HUES6 (cell line): ENCODE measurements around the gene ANO8.

Source experiments
- H3K27ac ChIP-seq: 2 replicates; pipeline ENCODE4 v1.7.0; 2013; ENCODE audit warnings: low read depth, mild to moderate bottlenecking, low read length, inconsistent platforms
- H3K27me3 ChIP-seq: 2 replicates; pipeline ENCODE4 v1.6.1; 2013; ENCODE audit warnings: low read length; ENCODE audit not compliant: control insufficient read depth, insufficient read depth
- H3K36me3 ChIP-seq: 2 replicates; pipeline ENCODE4 v1.6.1; 2013; ENCODE audit warnings: low read length; ENCODE audit not compliant: control insufficient read depth, insufficient read depth
- H3K4me1 ChIP-seq: 2 replicates; pipeline ENCODE4 v1.6.1; 2013; ENCODE audit warnings: low read length; ENCODE audit not compliant: control insufficient read depth, insufficient read depth
- H3K4me3 ChIP-seq: 2 replicates; pipeline ENCODE4 v1.5.1; 2013; ENCODE audit warnings: low read depth, low read length
- H3K9ac ChIP-seq: one replicate; pipeline ENCODE4 v1.6.1; 2013; ENCODE audit warnings: mild to moderate bottlenecking, low read length
- H3K9me3 ChIP-seq: 2 replicates; pipeline ENCODE4 v1.6.1; 2013; ENCODE audit warnings: low read depth, low read length; ENCODE audit not compliant: control insufficient read depth, insufficient read depth

The ANO8 gene

GRCh38 chr19:17294051-17294891 lies 40.4 kb downstream of the ANO8 start:
- Histone ChIP-seq H3K9me3 (peaks cover 4% of the 10 kb centered on the region; the same call in 1 of the 2 replicates), H3K4me1 (peaks cover 11% of the 10 kb centered on the region), H3K4me3 (peak overlapping the region; percentile 67), H3K9ac (peak overlapping the region; percentile 29), H3K36me3 (peaks cover 16% of the 10 kb centered on the region), H3K27me3 (no peaks in the 10 kb centered on the region), H3K27ac (no peak overlapping the region)

DNA sequence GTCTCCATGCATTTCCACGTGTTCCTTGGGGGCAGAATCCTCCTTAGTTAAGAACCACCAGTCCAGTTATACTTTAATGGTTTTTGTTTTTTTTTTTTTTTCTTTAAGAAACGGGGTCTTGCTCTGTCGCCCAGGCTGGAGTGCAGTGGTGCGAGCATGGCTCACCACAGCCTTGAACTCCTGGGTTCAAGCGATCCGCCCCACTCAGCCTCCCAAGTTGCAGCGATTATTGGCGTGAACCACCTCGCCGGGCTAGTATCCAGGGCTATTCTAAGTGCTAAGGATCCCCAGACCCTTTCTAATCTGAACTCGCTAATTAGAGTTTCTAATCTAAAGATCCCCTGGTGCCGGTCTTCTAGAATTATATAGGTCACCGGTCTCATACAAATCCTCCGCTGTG lies 41.0 kb downstream of the ANO8 start:
- Histone ChIP-seq H3K4me3 (peak overlapping the region; percentile 67), H3K4me1 (peaks cover 11% of the 10 kb centered on the region), H3K9ac (no peak overlapping the region)

DNA sequence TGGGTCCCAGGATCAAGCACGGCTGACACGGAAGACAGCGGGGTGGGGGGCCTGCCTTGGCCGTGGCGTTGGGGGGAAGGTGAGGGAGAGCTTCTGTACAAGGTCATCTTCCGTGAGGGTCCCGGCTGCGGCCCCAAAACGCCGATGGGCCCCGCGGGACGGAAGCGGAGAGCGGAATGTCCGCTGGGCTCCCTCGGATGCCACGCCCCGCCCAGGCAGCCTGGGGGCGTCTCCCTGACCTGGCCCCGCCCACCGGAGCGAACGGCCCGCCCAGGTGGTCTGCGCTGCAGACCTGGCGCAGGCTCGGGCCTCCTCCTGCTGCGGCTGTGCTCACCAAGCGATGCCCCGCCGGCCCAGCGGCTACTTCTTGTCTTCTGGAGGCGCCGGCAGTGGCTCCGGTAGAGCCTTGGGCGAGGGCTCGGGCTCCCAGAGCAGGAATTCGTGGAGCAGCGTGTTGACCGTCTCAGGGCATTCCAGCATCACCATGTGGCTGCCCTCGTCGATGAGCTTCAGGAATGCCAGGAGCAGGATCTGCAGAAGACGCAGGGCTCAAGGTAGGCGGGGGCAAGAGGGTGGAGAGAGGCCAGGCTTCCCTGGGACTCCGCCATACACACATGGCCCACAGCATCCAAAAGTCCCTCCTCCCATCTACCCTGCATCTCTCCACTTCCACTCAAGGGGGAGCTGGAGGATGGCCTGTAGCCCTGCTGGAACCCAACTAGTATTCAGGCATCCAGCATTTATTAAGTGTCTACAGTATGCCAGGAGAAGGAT lies 42.2 kb downstream of the ANO8 start:
- Histone ChIP-seq H3K27ac (no peak overlapping the region), H3K4me3 (peak overlapping the region; percentile 67), H3K4me1 (peaks cover 11% of the 10 kb centered on the region), H3K9ac (peak overlapping the region; percentile 68), H3K9me3 (no peaks in the 10 kb centered on the region), H3K36me3 (peaks cover 7% of the 10 kb centered on the region), H3K27me3 (no peaks in the 10 kb centered on the region)

More for the DNA sequence above, 41.0 kb downstream of the ANO8 start:
- Histone ChIP-seq H3K36me3 (peaks cover 12% of the 10 kb centered on the region), H3K27me3 (no peaks in the 10 kb centered on the region), H3K9me3 (peaks cover 4% of the 10 kb centered on the region; the same call in 1 of the 2 replicates), H3K27ac (no peak overlapping the region)

- Histone ChIP-seq H3K36me3 (peaks cover 6% of the 10 kb centered on the region), H3K9ac (no peak overlapping the region), H3K27ac (no peak overlapping the region), H3K9me3 (peaks cover 5% of the 10 kb centered on the region; the same call in 1 of the 2 replicates), H3K4me3 (no peak overlapping the region), H3K27me3 (no peaks in the 10 kb centered on the region), H3K4me1 (peaks cover 8% of the 10 kb centered on the region)
Observed at GRCh38 chr19:17289489-17289888, 45.2 kb downstream of the ANO8 start.

DNA sequence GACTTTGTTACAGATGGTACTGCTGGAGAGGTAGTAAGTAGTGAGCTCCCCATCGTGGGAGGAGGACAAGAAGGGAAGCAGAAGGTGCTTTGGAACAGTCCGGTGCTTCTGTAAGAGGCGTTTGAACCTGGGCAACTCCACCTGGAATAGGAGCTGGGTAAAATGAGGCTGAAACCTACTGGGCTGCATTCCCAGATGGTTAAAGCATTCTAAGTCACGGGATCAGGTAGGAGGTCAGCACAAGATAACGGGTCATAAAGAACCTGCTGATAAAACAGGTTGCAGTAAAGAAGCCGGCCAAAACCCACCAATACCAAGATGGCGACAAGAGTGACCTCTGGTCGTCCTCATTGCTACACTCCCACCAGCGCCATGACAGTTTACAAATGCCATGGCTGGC lies 47.9 kb downstream of the ANO8 start:
- H3K4me3 ChIP-seq = no peak overlapping the region
- H3K9me3 ChIP-seq = peaks cover 5% of the 10 kb centered on the region; the same call in 1 of the 2 replicates
- no peak overlapping the region for H3K27ac ChIP-seq
- H3K4me1 ChIP-seq = peaks cover 6% of the 10 kb centered on the region; the same call in 1 of the 2 replicates
- peaks cover 6% of the 10 kb centered on the region; the same call in 1 of the 2 replicates for H3K27me3 ChIP-seq
- peaks cover 12% of the 10 kb centered on the region for H3K36me3 ChIP-seq
- H3K9ac ChIP-seq = no peak overlapping the region

DNA sequence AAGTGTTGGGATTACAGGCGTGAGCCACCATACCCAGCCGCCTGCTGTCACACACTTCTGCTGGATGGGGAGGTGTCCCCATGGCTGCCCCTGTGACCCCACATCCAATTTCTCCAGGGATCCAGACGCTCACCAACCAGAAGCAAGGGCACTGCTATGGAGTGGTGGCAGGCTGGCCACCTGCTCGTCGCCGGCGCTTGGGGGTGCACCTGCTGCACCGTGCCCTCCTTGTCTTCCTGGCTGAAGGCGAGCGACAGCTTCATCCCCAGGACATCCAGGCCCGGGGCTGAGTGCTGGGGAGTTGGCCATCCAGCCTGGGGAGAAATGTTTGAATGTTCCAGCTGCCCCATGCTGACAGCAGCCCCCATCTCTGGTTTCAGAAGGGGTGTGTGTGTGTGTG lies 48.4 kb downstream of the ANO8 start:
- Histone ChIP-seq H3K9ac (no peak overlapping the region), H3K9me3 (peaks cover 5% of the 10 kb centered on the region; the same call in 1 of the 2 replicates)

DNA sequence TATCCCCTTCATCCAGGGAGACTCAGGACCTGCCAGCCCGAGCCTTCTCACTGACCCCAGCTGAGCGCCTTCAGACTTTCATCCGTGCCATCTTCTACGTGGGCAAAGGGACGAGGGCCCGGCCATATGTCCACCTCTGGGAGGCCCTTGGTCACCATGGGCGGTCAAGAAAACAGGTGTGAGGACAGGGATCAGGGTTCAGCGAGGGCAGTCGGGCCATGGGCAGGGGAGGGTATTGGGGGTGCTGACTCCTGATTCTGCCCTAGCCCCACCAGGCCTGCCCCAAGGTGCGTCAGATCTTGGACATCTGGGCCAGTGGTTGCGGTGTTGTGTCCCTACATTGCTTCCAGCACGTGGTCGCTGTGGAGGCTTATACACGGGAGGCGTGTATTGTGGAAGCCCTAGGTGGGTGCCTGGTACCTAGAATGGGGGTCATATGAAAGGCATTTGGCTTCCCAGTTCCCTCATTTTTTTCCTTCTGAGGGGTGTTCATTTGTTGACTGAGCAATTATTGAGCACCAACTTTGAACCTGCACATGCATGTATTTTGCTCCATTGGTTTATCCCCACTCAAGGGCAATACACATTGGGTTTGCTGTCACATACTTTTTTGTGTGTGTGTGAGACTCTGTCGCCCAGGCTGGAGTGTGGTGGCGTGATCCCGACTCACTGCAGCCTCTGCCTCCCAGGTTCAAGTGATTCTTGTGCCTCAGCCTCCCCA lies 49.1 kb downstream of the ANO8 start:
- H3K36me3 ChIP-seq = peaks cover 12% of the 10 kb centered on the region
- peaks cover 6% of the 10 kb centered on the region; the same call in 1 of the 2 replicates for H3K4me1 ChIP-seq
- H3K9me3 ChIP-seq = peaks cover 5% of the 10 kb centered on the region; the same call in 1 of the 2 replicates
- H3K27ac ChIP-seq = no peak overlapping the region
- H3K27me3 ChIP-seq = peaks cover 12% of the 10 kb centered on the region; the same call in 1 of the 2 replicates
- H3K9ac ChIP-seq = no peak overlapping the region
- no peak overlapping the region for H3K4me3 ChIP-seq

More for the DNA sequence above, 48.4 kb downstream of the ANO8 start:
- Histone ChIP-seq H3K36me3 (peaks cover 12% of the 10 kb centered on the region), H3K27ac (no peak overlapping the region), H3K27me3 (peaks cover 11% of the 10 kb centered on the region; the same call in 1 of the 2 replicates), H3K4me1 (peaks cover 6% of the 10 kb centered on the region; the same call in 1 of the 2 replicates), H3K4me3 (no peak overlapping the region)

DNA sequence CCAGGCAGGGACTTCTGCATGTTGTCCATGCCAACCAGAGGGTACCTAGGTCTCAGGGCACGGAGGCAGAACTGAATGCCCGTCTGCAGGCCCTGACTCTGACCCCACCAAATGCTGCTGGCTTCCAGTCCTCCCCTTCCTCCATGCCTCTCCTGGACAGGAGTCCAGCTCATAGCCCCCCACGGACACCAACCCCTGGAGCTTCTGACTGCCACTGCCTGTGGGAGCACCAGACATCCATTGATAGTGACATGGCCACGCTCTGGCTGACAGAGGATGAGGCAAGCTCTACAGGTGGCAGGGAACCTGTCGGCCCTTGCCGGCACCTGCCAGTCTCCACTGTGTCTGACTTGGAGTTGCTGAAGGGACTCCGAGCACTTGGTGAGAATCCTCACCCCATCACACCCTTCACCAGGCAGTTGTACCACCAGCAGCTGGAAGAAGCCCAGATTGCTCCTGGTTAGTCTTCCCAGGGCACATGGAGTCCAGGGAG lies 51.1 kb downstream of the ANO8 start:
- no peak overlapping the region for H3K27ac ChIP-seq
- peaks cover 12% of the 10 kb centered on the region; the same call in 1 of the 2 replicates for H3K27me3 ChIP-seq
- no peak overlapping the region for H3K9ac ChIP-seq
- H3K4me3 ChIP-seq = no peak overlapping the region
- H3K4me1 ChIP-seq = peaks cover 6% of the 10 kb centered on the region; the same call in 1 of the 2 replicates
- peaks cover 25% of the 10 kb centered on the region for H3K36me3 ChIP-seq
- H3K9me3 ChIP-seq = peaks cover 5% of the 10 kb centered on the region; the same call in 1 of the 2 replicates

GRCh38 chr19:17282488-17283125 lies 52.0 kb downstream of the ANO8 start:
- H3K9ac ChIP-seq = peak overlapping the region; percentile 14
- peak overlapping the region; percentile 44 for H3K4me3 ChIP-seq
- H3K36me3 ChIP-seq = peaks cover 28% of the 10 kb centered on the region

More at GRCh38 chr19:17282488-17283125, 52.0 kb downstream of the ANO8 start:
- H3K9me3 ChIP-seq = peaks cover 5% of the 10 kb centered on the region; the same call in 1 of the 2 replicates
- no peak overlapping the region for H3K27ac ChIP-seq
- H3K27me3 ChIP-seq = peaks cover 12% of the 10 kb centered on the region; the same call in 1 of the 2 replicates
- peaks cover 6% of the 10 kb centered on the region; the same call in 1 of the 2 replicates for H3K4me1 ChIP-seq
